ENCODE results near the gene NTRK3.

- TF ChIP-seq, protein P1, sequence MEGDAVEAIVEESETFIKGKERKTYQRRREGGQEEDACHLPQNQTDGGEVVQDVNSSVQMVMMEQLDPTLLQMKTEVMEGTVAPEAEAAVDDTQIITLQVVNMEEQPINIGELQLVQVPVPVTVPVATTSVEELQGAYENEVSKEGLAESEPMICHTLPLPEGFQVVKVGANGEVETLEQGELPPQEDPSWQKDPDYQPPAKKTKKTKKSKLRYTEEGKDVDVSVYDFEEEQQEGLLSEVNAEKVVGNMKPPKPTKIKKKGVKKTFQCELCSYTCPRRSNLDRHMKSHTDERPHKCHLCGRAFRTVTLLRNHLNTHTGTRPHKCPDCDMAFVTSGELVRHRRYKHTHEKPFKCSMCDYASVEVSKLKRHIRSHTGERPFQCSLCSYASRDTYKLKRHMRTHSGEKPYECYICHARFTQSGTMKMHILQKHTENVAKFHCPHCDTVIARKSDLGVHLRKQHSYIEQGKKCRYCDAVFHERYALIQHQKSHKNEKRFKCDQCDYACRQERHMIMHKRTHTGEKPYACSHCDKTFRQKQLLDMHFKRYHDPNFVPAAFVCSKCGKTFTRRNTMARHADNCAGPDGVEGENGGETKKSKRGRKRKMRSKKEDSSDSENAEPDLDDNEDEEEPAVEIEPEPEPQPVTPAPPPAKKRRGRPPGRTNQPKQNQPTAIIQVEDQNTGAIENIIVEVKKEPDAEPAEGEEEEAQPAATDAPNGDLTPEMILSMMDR (IDR thresholded peaks at IDR 0.05), result no peak
- no peak for TF ChIP-seq POLR2A (IDR thresholded peaks at IDR 0.05)
Observed at GRCh38 chr15:88002706-88003105, 253.8 kb downstream of the NTRK3 start.
